ENCODE results near the gene THEM4. TPM values are rescaled to one million over a fixed set of nuclear protein-coding genes. Genes with fewer than 3 reads are reported as not detected.
A peak's percentile ranks its signal among the peaks of the same experiment; 100 is the strongest.

The THEM4 gene
- total RNA-seq, 2 donors from 2014 or later = 7.3 to 11.0 TPM

DNA sequence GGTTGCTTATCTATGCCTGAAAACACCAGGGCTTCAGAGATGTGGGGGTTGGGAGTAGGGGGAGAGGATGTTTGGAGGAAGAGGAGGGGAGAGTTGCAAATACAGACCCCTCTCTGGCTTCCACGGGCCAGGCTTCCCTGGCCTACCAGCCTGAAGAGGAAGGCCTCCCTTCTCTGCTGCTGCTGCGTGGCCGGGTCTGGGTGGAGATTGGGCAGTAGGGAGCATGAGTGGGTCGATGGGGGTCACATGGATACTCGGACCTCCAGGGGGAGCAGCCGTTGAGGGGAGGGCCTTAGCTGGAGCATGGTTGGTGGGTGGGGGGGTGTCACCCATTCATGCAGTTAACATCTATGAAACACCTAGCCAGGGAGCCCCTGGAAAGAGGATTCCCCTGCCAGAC lies 79.3 kb downstream of the THEM4 start:
- no peak for ATAC-seq
- no peak for DNase-seq
- intact Hi-C loops (cut with DNase I, micrococcal nuclease) = no loop called here

DNA sequence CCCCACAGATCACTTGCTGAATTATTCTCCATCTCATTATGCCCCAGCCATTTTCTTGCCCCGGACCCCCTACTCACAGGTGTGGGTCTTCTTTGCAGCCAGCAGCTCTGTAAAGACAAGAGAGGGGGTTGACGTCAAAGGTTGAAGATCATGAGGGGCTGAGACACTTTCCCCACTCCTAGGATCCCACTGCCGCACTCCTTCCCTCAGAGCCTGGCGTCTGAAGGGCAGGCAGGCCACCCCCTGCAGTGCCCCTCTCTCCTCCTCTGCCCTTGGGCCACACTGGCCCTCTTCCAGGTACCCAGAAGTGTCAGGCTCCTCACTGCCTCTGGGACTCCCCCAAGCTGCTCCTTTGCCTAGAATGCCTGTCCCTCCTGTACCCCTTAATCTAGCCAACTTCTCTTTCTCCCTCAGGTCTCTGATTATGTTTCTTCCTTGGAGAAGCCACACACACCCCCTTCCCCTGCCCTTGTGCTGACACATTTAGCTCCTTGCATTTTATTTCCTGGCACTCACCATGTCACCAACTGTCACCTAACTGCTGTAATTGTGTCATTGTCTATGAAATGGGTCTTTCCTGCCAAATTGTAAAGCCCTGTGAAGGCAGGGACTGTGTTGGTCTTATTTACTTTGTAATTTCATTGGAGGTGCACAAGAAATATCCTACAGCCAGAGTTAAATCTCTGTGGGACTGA lies 79.8 kb downstream of the THEM4 start:
- no peak for ATAC-seq
- intact Hi-C loops (cut with DNase I, micrococcal nuclease) = no loop called here
- DNase-seq = no peak

DNA sequence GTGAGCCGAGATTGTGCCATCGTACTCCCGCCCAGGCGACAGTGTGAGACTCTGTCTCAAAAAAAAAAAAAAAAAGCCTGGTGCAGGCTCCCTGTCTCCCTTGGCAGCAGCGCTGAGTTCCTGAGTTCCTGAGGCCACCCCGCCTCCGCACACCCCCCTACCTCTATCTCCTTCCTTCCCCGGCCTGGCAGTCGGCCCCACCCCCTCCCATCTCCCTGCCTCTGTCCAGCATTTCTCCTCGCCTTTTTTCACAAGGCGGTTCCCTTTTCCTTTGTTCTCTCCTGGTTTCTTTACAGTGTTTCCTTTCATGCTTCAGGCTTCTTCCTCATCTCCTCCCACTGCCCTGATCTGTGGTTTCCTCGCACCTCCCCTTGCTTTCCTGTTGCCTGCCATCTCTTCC lies 80.4 kb downstream of the THEM4 start:
- DNase-seq = peak; percentile 34 to 51
- intact Hi-C loops (cut with DNase I, micrococcal nuclease) = no loop called here
- ATAC-seq = no peak

DNA sequence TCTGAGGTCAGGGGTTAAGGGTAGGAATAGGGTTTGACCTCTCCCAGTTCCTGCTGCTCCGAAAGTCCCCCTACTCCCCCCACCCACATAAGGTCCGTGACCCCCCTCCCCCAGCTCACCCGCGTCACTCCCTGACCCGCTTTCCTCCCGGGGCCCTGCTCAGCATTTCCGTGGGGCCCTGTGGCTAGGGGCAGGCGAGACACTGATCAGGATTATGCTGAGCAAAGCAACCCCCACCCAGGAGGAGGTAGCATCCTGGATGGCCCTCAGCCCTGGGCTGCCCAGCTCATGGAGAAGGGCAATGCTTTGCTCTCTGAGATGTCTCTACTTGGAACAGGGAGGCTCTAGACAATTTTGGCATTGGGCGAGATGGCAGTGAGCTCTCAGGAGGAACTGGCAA lies 81.5 kb downstream of the THEM4 start:
- no peak for DNase-seq
- ATAC-seq = no peak
- intact Hi-C loops (cut with DNase I, micrococcal nuclease) = no loop called here

DNA sequence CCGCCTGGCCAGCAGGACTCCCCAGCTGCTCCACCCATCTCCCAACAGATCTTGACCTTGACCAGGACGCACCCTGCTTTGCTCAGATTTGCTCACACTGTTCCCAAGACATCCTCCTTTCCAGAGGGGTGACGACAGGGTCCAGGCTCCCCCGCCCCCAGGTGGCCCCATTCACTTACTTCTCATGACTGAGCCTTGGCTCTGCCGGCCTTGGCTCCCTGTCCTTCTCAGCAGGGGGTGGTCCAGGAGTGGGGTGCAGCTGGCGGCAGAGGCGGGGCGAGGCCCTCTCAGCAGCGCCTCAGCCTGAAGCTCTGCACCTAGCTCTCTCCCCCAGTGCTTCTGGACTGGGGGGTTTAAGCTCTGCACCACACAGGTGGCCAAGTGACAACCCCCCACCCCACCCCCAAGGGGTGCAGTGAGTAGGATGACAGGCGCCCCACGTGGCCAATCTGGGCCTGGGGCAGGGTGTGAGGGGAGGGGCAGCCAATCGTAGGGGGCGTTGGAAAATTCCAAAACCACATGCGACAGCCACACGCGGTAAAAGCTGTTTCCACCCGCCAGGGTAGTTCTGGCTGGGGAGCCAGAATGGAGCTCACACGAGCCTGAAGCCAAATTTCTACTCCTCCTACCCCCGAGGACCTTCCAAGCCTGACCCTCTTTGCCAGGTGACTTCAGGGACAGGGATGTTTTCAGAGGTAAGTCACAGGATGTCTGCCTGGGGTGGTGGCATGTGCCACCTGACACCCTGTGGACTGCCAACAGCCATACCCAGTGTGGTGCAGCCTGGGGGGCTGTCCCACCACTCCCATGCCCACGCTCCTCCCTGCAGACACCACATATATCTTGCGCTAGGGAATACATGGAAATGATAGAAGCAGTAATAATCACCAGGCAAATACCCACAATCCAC lies 83.3 kb downstream of the THEM4 start:
- ATAC-seq (no peak), DNase-seq (no peak)
- intact Hi-C loops (cut with DNase I, micrococcal nuclease) = no loop called here

DNA sequence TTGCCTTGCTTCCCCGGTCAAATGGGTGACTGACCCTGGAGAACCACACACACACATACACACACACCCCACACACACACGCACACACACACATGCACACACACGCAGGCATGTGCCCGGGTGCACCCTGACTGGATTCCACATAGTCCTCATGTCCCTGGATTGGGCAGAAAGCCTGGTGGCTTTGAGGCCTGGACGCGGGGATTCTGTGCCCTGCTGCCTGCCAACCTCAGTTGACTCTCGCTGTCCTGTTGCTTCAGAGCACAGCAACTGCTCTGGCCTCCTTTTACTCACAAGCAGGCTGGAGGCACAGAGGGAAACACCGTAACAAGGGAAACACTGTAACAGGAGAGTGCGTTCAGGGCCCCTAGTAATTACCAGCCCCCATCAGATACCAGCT lies 84.1 kb downstream of the THEM4 start:
- ATAC-seq = no peak
- intact Hi-C loops (cut with DNase I, micrococcal nuclease) = no loop called here

More for the DNA sequence above, 84.1 kb downstream of the THEM4 start:
- DNase-seq = no peak

Other genes starting within 250 kb of the THEM4 start
- gene CELF3, start 192.7 kb downstream of the THEM4 start, total RNA-seq = 1 to 10 TPM; 2.2 to 2.4 TPM
- 1 to 10 TPM in 1 of 2 donors, under 1 TPM in 1; 0.67 to 1.6 TPM for gene RIIAD1, start 188.0 kb downstream of the THEM4 start, total RNA-seq
- gene MRPL9, start 146.0 kb downstream of the THEM4 start, total RNA-seq = 10 to 100 TPM; 44.8 to 47.5 TPM
- gene TDRKH, start 119.0 kb downstream of the THEM4 start, total RNA-seq = 1 to 10 TPM; 3.3 to 7.2 TPM
- under 1 TPM in 1 of 2 donors, not detected in 1; 0.20 TPM for gene LINGO4, start 104.1 kb downstream of the THEM4 start, total RNA-seq
- gene RORC, start 77.7 kb downstream of the THEM4 start, total RNA-seq = 10 to 100 TPM; 18.3 TPM
- under 1 TPM; 0.81 to 0.92 TPM for gene C2CD4D, start 69.7 kb downstream of the THEM4 start, total RNA-seq
- not detected for gene THEM5, start 55.8 kb downstream of the THEM4 start, total RNA-seq
- 1,000 to 10,000 TPM; 1,029 to 1,322 TPM for gene S100A10, start 84.3 kb upstream of the THEM4 start, total RNA-seq
- 100 to 1,000 TPM; 115 to 178 TPM for gene S100A11, start 127.5 kb upstream of the THEM4 start, total RNA-seq
- gene TCHHL1, start 179.6 kb upstream of the THEM4 start, total RNA-seq = not detected
- gene TCHH, start 205.9 kb upstream of the THEM4 start, total RNA-seq = under 1 TPM; 0.06 TPM
- gene RPTN, start 249.7 kb upstream of the THEM4 start, total RNA-seq = not detected

All from left colon (tissue), 2 donors.